Measurements from ENCODE around the gene CHRDL1. TPM values are rescaled to one million over a fixed set of nuclear protein-coding genes. Genes with fewer than 3 reads are reported as not detected.

Gene CHRDL1
- total and polyA plus RNA-seq, 2 donors (not counting 1 experiment from before 2014, with no cell fraction given): not detected

DNA sequence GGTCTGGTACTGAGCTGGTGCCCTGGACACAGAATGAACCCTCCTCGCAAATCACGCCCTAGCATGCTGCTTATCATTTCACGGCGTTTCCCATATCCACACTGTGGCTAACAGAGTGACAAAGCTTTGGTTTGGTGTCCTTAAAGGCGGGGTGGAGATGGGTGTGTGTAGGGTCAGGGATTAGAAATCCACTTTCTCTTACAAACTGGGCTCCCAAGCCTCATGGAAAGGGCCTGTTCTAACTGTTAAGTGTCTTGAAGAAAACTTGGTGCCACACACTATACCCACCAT is 735 bp upstream of the CHRDL1 start:
- H3K79me2 ChIP-seq (ENCODE audit: control insufficient read depth, insufficient read depth, low read length): no peaks in the 10 kb centered on the region
- ChIA-PET POLR2A (no interaction called here), CTCF (no interaction called here)
- H3K27me3 Mint-ChIP-seq: peaks cover 21% of the 10 kb centered on the region
- no peak overlapping the region for H3K4me3 ChIP-seq (ENCODE audit: control extremely low read depth in 1 of 5, extremely low read depth in 1 of 5, insufficient read depth in 1 of 5, low read depth in 2 of 5, low read length in 4 of 5)
- H4K20me1 ChIP-seq (ENCODE audit: control insufficient read depth, insufficient read depth, low read length, poor library complexity, severe bottlenecking): no peaks in the 10 kb centered on the region
- no peaks in the 10 kb centered on the region for H3K4me1 ChIP-seq (ENCODE audit: control insufficient read depth in 2 of 2, insufficient read depth in 2 of 2, low read length in 2 of 2)
- ATAC-seq (ENCODE audit: low read depth) (no peak), DNase-seq (no peak)
- H3K27ac ChIP-seq (ENCODE audit: low read length in 2 of 2): no peak overlapping the region
- no peak overlapping the region for H3K9ac ChIP-seq (ENCODE audit: low read length)
- no peaks in the 10 kb centered on the region for H3K9me3 Mint-ChIP-seq (ENCODE audit: insufficient read depth)
- no peak overlapping the region for H2AFZ ChIP-seq (ENCODE audit: insufficient read depth, low read depth, low read length, poor library complexity, severe bottlenecking)
- no peak for TF ChIP-seq EZH2 (IDR thresholded peaks at IDR 0.05; ENCODE audit: borderline replicate concordance, insufficient read depth, low read depth, low read length, poor library complexity, severe bottlenecking)
- TF ChIP-seq, protein P1, sequence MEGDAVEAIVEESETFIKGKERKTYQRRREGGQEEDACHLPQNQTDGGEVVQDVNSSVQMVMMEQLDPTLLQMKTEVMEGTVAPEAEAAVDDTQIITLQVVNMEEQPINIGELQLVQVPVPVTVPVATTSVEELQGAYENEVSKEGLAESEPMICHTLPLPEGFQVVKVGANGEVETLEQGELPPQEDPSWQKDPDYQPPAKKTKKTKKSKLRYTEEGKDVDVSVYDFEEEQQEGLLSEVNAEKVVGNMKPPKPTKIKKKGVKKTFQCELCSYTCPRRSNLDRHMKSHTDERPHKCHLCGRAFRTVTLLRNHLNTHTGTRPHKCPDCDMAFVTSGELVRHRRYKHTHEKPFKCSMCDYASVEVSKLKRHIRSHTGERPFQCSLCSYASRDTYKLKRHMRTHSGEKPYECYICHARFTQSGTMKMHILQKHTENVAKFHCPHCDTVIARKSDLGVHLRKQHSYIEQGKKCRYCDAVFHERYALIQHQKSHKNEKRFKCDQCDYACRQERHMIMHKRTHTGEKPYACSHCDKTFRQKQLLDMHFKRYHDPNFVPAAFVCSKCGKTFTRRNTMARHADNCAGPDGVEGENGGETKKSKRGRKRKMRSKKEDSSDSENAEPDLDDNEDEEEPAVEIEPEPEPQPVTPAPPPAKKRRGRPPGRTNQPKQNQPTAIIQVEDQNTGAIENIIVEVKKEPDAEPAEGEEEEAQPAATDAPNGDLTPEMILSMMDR (IDR thresholded peaks at IDR 0.05): no peak
- no peaks in the 10 kb centered on the region for H3K9me3 ChIP-seq (ENCODE audit: control extremely low read depth in 1 of 3, control insufficient read depth in 2 of 3, insufficient read depth in 1 of 3, low read length in 2 of 3)
- no CpG with 5 or more reads among the region's 5 CpGs for WGBS (ENCODE audit: insufficient coverage)
- no peaks in the 10 kb centered on the region for H3K36me3 ChIP-seq (replicated peaks in 1 of 2; ENCODE audit: control extremely low read depth in 1 of 2, control insufficient read depth in 1 of 2, extremely low read depth in 1 of 2, insufficient read depth in 2 of 2, low read length in 1 of 2)
- peak overlapping the region; percentile 57 for H3K4me3 Mint-ChIP-seq
- H3K27ac Mint-ChIP-seq: no peak overlapping the region
- peak overlapping the region; percentile 30 for H3K4me2 ChIP-seq (replicated peaks; ENCODE audit: low read depth, low read length, poor library complexity, severe bottlenecking)
- intact Hi-C loops (cut with micrococcal nuclease): no loop called here
- H3K27me3 ChIP-seq (replicated peaks in 1 of 4; ENCODE audit: control extremely low read depth in 1 of 4, control insufficient read depth in 3 of 4, insufficient read depth in 4 of 4, low read length in 3 of 4): peaks cover 0 to 5% (median 3%) of the 10 kb centered on the region in 4 experiments
- H3K4me1 Mint-ChIP-seq: peaks cover 2% of the 10 kb centered on the region

DNA sequence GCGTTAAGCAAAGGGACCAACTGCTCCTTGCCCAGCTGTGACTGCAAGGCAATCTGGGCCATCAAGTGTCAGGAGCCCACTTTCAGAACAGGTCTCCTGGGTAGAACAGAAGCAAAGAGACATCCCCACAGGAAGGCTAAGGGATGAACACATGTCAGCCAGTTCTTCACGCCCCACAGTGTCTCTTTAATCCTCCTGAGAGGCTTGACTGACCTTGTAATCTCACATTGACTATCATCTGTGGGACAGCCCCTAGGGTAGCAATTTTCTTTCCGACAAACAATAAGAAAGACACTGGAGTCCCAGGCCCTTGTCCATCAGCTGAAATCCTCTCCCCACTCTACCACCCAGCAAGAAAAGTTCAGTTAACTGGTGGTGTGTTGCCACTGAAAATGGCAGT is 1.0 kb downstream of the CHRDL1 start:
- Histone ChIP-seq H4K20me1 (ENCODE audit: control insufficient read depth, insufficient read depth, low read length, poor library complexity, severe bottlenecking) (no peaks in the 10 kb centered on the region), H3K79me2 (ENCODE audit: control insufficient read depth, insufficient read depth, low read length) (no peaks in the 10 kb centered on the region), H3K27ac (ENCODE audit: low read length in 2 of 2) (no peak overlapping the region), H3K36me3 (replicated peaks in 1 of 2; ENCODE audit: control extremely low read depth in 1 of 2, control insufficient read depth in 1 of 2, extremely low read depth in 1 of 2, insufficient read depth in 2 of 2, low read length in 1 of 2) (no peaks in the 10 kb centered on the region), H3K4me2 (replicated peaks; ENCODE audit: low read depth, low read length, poor library complexity, severe bottlenecking) (no peak overlapping the region), H2AFZ (ENCODE audit: insufficient read depth, low read depth, low read length, poor library complexity, severe bottlenecking) (no peak overlapping the region), H3K4me1 (ENCODE audit: control insufficient read depth in 2 of 2, insufficient read depth in 2 of 2, low read length in 2 of 2) (no peaks in the 10 kb centered on the region), H3K9me3 (ENCODE audit: control extremely low read depth in 1 of 3, control insufficient read depth in 2 of 3, insufficient read depth in 1 of 3, low read length in 2 of 3) (no peaks in the 10 kb centered on the region), H3K4me3 (ENCODE audit: control extremely low read depth in 1 of 5, extremely low read depth in 1 of 5, insufficient read depth in 1 of 5, low read depth in 2 of 5, low read length in 4 of 5) (no peak overlapping the region), H3K27me3 (replicated peaks in 1 of 4; ENCODE audit: control extremely low read depth in 1 of 4, control insufficient read depth in 3 of 4, insufficient read depth in 4 of 4, low read length in 3 of 4) (peaks cover 0 to 5% (median 3%) of the 10 kb centered on the region in 4 experiments), H3K9ac (ENCODE audit: low read length) (no peak overlapping the region)
- CTCF ChIA-PET: no interaction called here
- DNase-seq: no peak
- WGBS (ENCODE audit: insufficient coverage): 40% methylated on average over 1 of the region's 3 CpGs
- TF ChIP-seq, protein P1 (IDR thresholded peaks at IDR 0.05): no peak
- no peak for TF ChIP-seq EZH2 (IDR thresholded peaks at IDR 0.05; ENCODE audit: borderline replicate concordance, insufficient read depth, low read depth, low read length, poor library complexity, severe bottlenecking)
- Mint-ChIP-seq H3K4me3 (no peak overlapping the region), H3K9me3 (ENCODE audit: insufficient read depth) (no peaks in the 10 kb centered on the region), H3K27ac (no peak overlapping the region), H3K27me3 (peaks cover 21% of the 10 kb centered on the region), H3K4me1 (peaks cover 2% of the 10 kb centered on the region)
- no peak for ATAC-seq (ENCODE audit: low read depth)
- POLR2A ChIA-PET: no interaction called here
- intact Hi-C loops (cut with micrococcal nuclease): no loop called here
